GM21423 (cell line): ENCODE measurements around the gene CPNE1.
"Not testable (repeated sequence)": the region's sequence is repeated elsewhere in the genome, so short reads cannot be mapped to it uniquely, and the experiment has no call there.

ENCODE experiments used
- ATAC-seq: cut with Tn5 transposase; IDR thresholded peaks from one replicate; pipeline ENCODE4 v1.9.1; 2021; ENCODE audit warnings: mild to moderate bottlenecking, moderate library complexity; ENCODE audit not compliant: unreplicated experiment

Gene CPNE1

GRCh38 chr20:35664466-35665206, at the start of gene CPNE1, which contains the start of gene RBM12:
Gene CPNE1, minus strand, starts transcription at chr20:35664900. Its CDS starts 31,977 bp downstream, at chr20:35632923.
Gene RBM12, minus strand, starts transcription at chr20:35664900. Its CDS starts 9,578 bp downstream, at chr20:35655322.
- ATAC-seq: peak; percentile 70

GRCh38 chr20:35714127-35714526, 49.4 kb upstream of the CPNE1 start:
- no peak for ATAC-seq

GRCh38 chr20:35713120-35713519, 48.4 kb upstream of the CPNE1 start:
- ATAC-seq: not testable (repeated sequence)

- ATAC-seq: no peak
Observed at GRCh38 chr20:35711588-35712209, 47.0 kb upstream of the CPNE1 start.

- ATAC-seq: no peak
Observed at GRCh38 chr20:35710884-35711587, 46.3 kb upstream of the CPNE1 start.

- ATAC-seq: no peak
Observed at GRCh38 chr20:35710039-35710438, 45.3 kb upstream of the CPNE1 start.

- ATAC-seq: no peak
Observed at GRCh38 chr20:35709259-35709658, 44.6 kb upstream of the CPNE1 start.

GRCh38 chr20:35708502-35708901, 43.8 kb upstream of the CPNE1 start:
- no peak for ATAC-seq

- ATAC-seq: not testable (repeated sequence)
Observed at GRCh38 chr20:35706591-35707529, 42.2 kb upstream of the CPNE1 start.

GRCh38 chr20:35705894-35706293, 41.2 kb upstream of the CPNE1 start:
- ATAC-seq: not testable (repeated sequence)

GRCh38 chr20:35704514-35705261, 40.0 kb upstream of the CPNE1 start:
- ATAC-seq: no peak

- ATAC-seq: no peak
Observed at GRCh38 chr20:35702824-35703695, 38.4 kb upstream of the CPNE1 start.

GRCh38 chr20:35702051-35702823, 37.5 kb upstream of the CPNE1 start:
- no peak for ATAC-seq

GRCh38 chr20:35700625-35701148, 36.0 kb upstream of the CPNE1 start:
- ATAC-seq: no peak

GRCh38 chr20:35699957-35700624, 35.4 kb upstream of the CPNE1 start:
- no peak for ATAC-seq

GRCh38 chr20:35699127-35699956, 34.6 kb upstream of the CPNE1 start, which contains the start of the genes NFS1 and ROMO1:
Gene NFS1, minus strand, starts transcription at chr20:35699352. Its CDS starts 64 bp downstream, at chr20:35699288.
Gene ROMO1, plus strand, starts transcription at chr20:35699405. Its CDS starts 228 bp downstream, at chr20:35699633.
- ATAC-seq: peak; percentile 73
